Activated T-cell treated with anti-CD3 and anti-CD28 coated beads for 24 hours (primary cell): ENCODE measurements around the gene TMEM271.
"Not testable (repeated sequence)": the region's sequence is repeated elsewhere in the genome, so short reads cannot be mapped to it uniquely, and the experiment has no call there.

Experiments
- DNase-seq: peaks from one replicate; pipeline ENCODE4 v3.0.0-alpha.2; 2020; ENCODE audit warnings: low read depth

The TMEM271 gene

GRCh38 chr4:566035-566434 lies 10.1 kb downstream of the TMEM271 start:
- no peak for DNase-seq

DNA sequence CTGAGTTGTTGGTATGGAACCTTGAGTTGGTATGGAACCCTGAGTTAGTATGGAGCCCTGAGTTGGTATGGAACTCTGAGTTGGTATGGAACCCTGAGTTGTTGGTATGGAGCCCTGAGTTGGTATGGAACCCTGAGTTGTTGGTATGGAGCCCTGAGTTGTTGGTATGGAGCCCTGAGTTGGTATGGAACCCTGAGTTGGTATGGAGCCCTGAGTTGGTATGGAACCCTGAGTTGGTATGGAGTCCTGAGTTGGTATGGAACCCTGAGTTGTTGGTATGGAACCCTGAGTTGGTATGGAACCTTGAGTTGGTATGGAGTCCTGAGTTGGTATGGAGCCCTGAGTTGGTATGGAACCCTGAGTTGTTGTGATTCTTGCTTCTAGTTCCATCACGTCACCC lies 10.5 kb downstream of the TMEM271 start:
- DNase-seq = not testable (repeated sequence)

DNA sequence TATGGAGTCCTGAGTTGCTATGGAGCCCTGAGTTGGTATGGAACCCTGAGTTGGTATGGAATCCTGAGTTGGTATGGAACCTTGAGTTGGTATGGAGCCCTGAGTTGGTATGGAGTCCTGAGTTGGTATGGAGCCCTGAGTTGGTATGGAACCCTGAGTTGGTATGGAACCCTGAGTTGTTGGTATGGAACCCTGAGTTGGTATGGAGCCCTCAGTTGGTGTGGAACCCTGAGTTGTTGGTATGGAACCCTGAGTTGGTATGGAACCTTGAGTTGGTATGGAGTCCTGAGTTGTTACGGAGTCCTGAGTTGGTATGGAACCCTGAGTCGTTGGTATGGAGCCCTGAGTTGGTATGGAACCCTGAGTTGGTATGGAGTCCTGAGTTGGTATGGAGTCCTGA lies 13.6 kb downstream of the TMEM271 start:
- not testable (repeated sequence) for DNase-seq

DNA sequence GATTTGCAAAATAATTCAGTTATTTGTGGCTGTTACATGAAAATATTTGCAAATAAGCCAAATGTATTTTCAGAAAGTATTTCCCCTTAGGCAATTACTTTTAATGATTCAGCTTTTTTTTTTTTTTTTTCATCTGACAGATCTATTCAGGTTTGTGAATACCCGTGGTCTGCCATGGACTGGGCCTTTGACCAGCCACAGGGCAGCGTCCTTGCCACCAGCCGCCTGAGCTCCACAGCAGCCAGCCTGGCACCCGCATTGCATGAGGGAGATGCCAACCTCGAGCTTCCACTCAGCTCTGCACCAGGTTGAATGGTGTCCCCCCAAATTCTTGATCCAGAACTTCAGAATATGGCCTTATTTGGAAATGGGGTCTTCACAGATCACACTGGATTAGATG lies 14.7 kb downstream of the TMEM271 start:
- no peak for DNase-seq

GRCh38 chr4:560731-561291 lies 15.3 kb downstream of the TMEM271 start:
- no peak for DNase-seq

- DNase-seq = no peak
Observed at GRCh38 chr4:560061-560460, 16.0 kb downstream of the TMEM271 start.

GRCh38 chr4:555566-556275 lies 20.4 kb downstream of the TMEM271 start:
- no peak for DNase-seq

DNA sequence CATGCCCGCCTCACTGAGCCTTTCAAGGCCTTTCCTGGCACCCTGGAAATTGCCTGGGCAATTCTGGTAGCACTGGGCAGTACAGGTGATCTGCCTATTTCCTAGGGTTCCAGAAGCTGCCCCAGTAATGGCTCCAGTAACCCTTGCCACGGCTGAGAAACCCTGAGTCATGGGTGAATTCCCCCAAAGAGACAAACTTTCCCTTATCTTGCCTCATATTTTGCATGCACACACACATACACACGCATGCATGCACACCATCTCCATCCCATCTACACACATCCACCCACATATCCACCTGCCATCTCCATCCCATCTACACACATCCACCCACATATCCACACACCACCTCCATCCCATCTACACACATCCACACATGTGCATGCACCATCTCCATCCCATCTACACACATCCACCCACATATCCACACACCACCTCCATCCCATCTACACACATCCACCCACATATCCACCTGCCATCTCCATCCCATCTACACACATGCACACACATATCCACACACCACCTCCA lies 21.2 kb downstream of the TMEM271 start:
- DNase-seq = not testable (repeated sequence)

- no peak for DNase-seq
Observed at GRCh38 chr4:552019-552418, 24.1 kb downstream of the TMEM271 start.

DNA sequence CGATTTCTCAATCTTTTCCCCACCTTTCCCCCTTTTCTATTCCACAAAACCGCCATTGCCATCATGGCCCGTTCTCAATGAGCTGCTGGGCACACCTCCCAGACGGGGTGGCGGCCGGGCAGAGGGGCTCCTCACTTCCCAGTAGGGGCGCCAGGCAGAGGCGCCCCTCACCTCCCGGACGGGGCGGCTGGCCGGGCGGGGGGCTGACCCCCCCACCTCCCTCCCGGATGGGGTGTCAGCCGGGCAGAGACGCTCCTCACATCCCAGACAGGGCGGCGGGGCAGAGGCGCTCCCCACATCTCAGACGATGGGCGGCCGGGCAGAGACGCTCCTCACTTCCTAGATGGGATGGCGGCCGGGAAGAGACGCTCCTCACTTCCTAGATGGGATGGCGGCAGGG lies 25.8 kb downstream of the TMEM271 start:
- DNase-seq = not testable (repeated sequence)

DNA sequence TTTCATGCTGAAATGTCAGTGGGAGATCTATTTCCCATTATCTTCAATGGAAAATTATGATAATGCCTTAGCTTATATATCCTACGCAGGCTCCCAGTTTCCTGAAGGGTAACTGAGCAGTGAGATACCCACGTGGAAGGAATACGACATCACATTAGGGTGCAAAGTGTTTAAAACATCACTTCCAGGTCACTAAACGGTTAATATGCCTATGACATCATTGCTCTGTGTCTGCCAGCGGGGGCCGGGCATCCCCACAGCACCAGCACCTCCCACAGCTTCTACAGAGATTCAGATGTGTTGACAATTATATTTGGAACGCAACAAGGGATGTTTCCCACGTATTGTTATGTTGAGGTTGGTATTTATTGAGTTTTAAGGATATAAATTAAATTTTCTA lies 27.1 kb downstream of the TMEM271 start:
- no peak for DNase-seq

GRCh38 chr4:545612-546011 lies 30.5 kb downstream of the TMEM271 start:
- DNase-seq = no peak

GRCh38 chr4:544386-545105 lies 31.5 kb downstream of the TMEM271 start:
- DNase-seq = no peak

DNA sequence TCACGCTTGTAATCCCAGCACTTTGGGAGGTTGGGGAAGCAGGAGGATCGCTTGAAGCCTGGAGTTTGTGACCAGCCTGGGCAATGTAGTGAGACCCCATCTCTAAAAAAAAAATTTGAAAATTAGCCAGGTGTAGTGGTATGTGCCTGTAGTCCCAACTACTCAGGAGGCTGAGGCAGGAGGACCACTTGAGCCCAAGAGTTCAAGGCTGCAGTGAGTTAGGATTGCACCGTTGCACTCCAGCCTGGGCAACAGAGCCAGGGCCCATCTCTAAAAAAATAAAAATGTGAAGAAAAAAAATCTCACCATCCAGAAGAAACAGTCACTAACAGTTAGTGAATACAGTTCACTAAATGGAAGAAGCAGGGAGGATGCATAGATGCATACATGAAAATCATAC lies 34.8 kb downstream of the TMEM271 start:
- DNase-seq = no peak

GRCh38 chr4:538542-539142 lies 37.5 kb downstream of the TMEM271 start:
- no peak for DNase-seq

GRCh38 chr4:537436-538264 lies 38.4 kb downstream of the TMEM271 start:
- no peak for DNase-seq

GRCh38 chr4:536351-536972 lies 39.6 kb downstream of the TMEM271 start:
- no peak for DNase-seq

DNA sequence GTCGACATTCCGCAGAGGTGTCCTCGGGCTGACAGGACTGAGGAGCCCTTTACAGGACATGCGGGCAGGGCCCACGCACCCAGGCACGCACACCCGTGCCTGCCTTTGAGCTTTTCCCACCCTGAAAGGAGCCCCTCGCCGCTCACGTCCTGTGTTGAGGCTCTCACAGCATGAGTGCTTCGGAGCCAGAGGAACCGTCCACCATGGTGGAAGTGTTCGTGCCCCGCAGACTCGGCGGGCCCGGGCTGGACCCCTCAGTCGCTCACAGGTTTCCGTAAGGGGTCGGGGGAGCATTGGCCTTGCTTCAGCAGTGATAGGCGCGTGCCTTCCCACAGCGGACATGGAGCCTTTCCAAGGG lies 40.2 kb downstream of the TMEM271 start:
- DNase-seq = no peak

GRCh38 chr4:535181-535923 lies 40.7 kb downstream of the TMEM271 start:
- DNase-seq = no peak

- DNase-seq = no peak
Observed at GRCh38 chr4:534576-535151, 41.4 kb downstream of the TMEM271 start.
